Activated T-helper 1 cell treated with anti-CD3 and anti-CD28 coated beads, Interleukin-2, amount 50 U/mL, for 16 hours (primary cell): ENCODE results near the gene PLAGL1.
A peak's percentile ranks its signal among the peaks of the same experiment; 100 is the strongest.
"Not testable (repeated sequence)": the region's sequence is repeated elsewhere in the genome, so short reads cannot be mapped to it uniquely, and the experiment has no call there.

Experiments used
- DNase-seq, 2 donors: peaks; one replicate each; pipeline ENCODE4 v3.0.0-alpha.2; 2020; ENCODE audit warnings: low read depth in 1 of 2, low spot score in 1 of 2

PLAGL1 gene

DNA sequence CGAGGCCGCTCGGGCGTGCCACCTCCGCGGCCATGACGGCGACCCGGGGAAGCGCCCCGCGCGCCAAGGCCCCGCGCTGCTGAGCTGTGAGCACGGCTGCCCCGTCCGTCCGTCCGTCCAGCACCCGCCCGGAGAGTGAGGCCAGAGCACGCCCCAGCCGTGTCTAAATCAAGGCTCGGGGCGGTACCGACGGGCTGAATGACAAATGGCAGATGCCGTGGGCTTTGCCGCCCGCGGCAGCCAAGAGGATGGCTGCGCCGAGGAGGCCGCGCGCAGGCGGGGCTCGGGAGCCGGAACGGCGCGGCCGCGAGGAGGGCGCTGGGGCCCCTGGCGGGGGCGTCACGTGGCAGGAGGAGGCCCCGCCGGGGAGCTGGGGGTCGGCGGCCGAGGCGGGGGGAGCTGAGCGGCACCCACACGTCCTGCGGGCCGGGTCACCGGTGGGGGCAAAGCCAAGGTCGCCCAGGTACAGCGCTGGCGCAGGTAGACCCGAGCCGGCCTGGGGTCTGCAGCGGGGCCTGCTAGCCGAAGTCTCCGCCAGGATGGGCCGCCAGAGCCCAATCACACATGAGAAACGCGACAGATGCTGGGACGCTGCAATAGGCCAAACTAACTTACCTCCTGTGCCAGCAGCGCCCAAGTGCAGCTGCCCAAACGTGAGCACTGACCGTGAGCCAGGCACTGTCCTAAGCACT is at the start of gene PLAGL1:
Gene PLAGL1, minus strand, starts transcription at position 140 of the 692 bp plus-strand sequence. CDS start 60,123 bp downstream, outside the sequence.
- peak in 1 of 2 donors; percentile 9 for DNase-seq

DNA sequence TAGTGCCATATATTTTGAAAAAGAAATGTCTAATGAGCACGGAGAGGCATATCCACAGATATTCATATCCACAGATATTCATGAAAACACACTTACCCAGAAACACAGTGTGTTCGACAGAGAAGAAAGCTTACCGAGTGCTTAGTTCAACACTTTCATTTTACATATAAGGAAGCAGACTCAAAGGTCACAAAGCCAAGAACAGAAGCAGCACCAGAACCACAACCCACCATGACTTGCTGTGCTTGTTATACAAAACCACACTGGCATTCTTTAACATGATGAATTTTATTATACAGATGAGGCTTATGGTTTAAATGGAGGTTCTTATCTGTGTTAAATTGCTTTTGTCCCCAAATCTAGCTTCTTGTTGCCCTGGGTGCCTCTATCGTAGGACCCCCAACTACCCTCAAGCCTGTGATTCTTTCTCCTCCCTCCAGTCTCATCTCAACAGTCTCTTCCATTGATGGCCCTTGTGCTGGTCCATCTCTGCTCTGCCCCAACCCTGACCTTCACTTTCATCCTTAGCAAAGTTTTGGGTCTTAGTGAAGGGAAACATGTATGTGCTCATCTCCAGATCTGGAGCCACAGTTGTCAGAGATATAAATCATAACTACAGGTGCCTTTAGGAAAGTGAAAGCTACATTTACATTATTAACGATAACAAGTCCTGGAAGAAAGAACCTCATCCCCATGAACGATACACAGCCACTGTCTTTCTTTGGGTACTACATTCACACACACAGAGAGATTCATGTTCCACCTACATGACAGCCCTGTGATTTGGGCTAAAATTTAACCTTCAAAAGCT is 47.3 kb upstream of the PLAGL1 start:
- DNase-seq, result no peak

GRCh38 chr6:144053601-144054000 is 45.5 kb upstream of the PLAGL1 start:
- DNase-seq, result no peak

- no peak for DNase-seq
Measured at GRCh38 chr6:144052488-144052887, 44.4 kb upstream of the PLAGL1 start.

DNA sequence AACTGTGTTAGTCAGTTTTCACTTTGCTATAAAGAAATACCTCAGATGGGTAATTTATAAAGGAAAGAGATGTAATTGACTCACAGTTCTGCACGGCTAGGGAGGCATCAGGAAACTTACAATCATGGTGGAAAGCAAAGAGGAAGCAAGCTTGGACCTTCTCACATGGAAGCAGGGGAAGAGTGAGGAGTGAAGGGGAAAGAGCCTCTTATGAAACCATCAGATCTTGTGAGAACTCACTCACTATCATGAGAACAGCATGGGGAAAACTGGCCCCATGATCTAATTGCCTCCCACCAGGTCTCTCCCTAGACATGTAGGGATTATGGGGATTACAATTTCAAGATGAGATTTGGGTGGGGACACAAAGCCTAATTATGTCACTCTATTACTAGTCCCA is 41.3 kb upstream of the PLAGL1 start:
- DNase-seq, result no peak

GRCh38 chr6:144047688-144048087 is 39.6 kb upstream of the PLAGL1 start:
- no peak for DNase-seq

DNA sequence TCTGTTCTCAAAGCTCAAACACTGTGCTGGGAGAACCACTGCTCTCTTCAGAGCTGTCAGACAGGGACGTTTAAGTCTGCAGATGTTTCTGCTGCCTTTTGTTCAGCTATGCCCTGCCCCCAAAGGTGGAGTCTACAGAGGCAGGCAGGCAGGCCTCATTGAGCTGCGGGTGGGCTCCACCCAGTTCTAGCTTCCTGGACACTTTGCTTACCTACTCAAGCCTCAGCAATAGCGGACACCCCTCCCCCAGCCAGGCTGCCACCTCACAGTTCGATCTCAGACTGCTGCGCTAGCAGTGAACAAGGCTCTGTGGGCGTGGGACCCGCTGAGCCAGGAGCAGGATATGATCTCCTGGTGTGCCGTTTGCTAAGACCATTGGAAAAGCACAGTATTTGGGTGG is 38.6 kb upstream of the PLAGL1 start:
- DNase-seq, result not testable (repeated sequence)

- not testable (repeated sequence) for DNase-seq
Measured at GRCh38 chr6:144044989-144045388, 36.9 kb upstream of the PLAGL1 start.

GRCh38 chr6:144036835-144037195 is 28.8 kb upstream of the PLAGL1 start:
- no peak for DNase-seq

GRCh38 chr6:144036064-144036834 is 28.2 kb upstream of the PLAGL1 start:
- DNase-seq, result no peak

DNA sequence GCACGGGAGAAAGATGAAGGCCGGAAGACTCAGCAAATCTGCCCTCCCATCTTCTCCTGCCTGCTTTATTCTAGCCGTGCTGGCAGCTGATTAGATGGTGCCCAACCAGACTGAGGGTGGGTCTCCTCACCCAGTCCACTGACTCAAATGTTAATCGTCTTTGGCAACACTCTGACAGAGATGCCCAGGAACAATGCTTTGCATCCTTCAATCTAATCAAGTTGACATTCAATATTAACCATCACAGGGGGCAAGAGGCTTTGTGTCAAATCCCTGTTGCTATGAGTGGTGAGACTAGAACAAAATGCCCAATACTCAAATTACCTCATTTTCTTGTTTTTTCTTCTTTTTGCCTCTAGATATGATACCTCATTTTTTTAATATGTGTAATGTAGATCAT is 27.4 kb upstream of the PLAGL1 start:
- no peak for DNase-seq

GRCh38 chr6:144033816-144034735 is 26.0 kb upstream of the PLAGL1 start:
- DNase-seq, result no peak

GRCh38 chr6:144029452-144029851 is 21.4 kb upstream of the PLAGL1 start:
- no peak for DNase-seq

GRCh38 chr6:144027932-144028587 is 20.0 kb upstream of the PLAGL1 start:
- DNase-seq, result no peak

- DNase-seq, result no peak
Measured at GRCh38 chr6:144023216-144023615, 15.2 kb upstream of the PLAGL1 start.

DNA sequence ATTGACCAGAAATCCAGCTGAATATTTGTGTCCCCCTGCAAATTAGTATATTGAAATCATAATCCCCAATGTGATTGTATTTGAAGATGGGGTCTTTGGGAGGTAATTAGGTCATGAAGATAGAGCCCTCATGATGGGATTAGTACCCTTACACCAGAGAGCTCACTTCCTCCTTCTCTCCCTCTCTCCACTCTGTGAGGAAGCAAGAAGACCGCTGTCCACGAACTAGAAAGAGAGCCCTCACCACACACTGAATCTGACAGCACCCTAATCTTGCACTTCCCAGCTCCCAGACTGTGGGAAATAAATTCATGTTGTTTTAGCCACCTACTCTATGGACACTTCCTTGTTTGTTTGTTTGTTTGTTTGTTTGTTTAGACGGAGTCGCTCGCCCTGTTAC is 11.9 kb upstream of the PLAGL1 start:
- DNase-seq, result no peak

GRCh38 chr6:144017166-144018094 is 9.4 kb upstream of the PLAGL1 start:
- DNase-seq, result no peak

- peak; percentile 16 to 24 for DNase-seq
Measured at GRCh38 chr6:144013486-144013909, 5.4 kb upstream of the PLAGL1 start.

DNA sequence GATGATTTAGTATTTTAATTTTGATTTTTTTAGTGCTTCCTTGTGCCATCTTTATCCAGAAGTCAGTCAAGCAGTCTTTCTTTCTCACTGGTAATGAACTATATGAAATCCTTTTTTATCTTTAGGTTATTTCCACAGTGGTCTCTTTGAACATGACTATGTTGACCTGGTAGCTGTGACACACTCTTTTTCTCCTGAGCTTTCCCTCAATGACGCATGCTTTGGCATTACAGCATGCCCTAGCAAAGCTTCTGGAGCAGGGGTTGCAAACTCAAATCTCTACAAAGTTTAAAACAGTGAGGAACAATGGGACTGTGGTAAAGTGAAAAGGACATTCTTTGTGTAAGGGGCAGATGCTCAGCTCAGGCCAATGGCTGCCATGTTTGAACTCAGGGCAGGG is 4.5 kb upstream of the PLAGL1 start:
- no peak for DNase-seq
